ENCODE data around the gene KAT6B. TPM values are rescaled to one million over a fixed set of nuclear protein-coding genes. Genes with fewer than 3 reads are reported as not detected.

The KAT6B gene
- polyA plus RNA-seq, 2 donors, result 4.7 to 6.7 TPM

DNA sequence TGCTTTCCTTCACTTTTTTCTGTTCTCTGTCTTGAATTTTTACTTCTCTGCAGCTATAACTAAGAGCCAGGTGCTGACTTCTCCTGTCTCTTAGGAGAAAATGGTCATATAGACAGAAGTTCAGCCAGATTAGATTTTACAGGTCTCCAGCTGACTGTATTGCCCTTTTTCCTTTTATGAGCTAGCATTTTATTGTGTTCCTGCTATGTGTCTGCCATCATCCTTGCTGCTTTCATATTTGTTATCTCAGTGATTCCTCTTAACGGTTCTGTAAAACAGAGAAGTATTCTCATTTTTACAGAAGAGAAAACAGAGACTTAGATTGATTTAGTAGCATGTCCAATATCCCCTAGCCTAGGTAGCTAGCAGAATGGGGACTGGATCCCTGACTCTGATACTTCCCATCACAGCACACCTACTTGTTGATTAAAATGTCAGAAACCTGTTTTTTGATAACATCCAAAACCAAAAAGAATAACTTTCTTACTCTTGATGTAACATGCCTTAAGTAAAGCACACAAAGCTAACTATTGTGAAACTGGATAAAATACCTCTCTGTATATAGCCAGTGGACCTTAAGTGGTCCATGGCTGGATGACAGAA is 5.2 kb downstream of the KAT6B start:
- H3K4me1 ChIP-seq (ENCODE audit: control insufficient read depth in 2 of 2, insufficient read depth in 2 of 2, low read length in 1 of 2), result peaks cover 0 to 5% of the 10 kb centered on the region in 2 donors
- H3K4me3 ChIP-seq (ENCODE audit: low read depth in 1 of 2, low read length in 2 of 2), result no peak overlapping the region
- no peaks in the 10 kb centered on the region for H3K27me3 ChIP-seq (ENCODE audit: control insufficient read depth in 1 of 2, insufficient read depth in 2 of 2, low read length in 2 of 2)
- WGBS, 2 donors, result 46 to 61% methylated on average over 1 of the region's 1 CpG
- no peaks in the 10 kb centered on the region for H3K9me3 ChIP-seq (ENCODE audit: control insufficient read depth in 2 of 2, insufficient read depth in 1 of 2, low read depth in 1 of 2, low read length in 1 of 2)
- no peaks in the 10 kb centered on the region for H3K36me3 ChIP-seq (ENCODE audit: control insufficient read depth in 2 of 2, insufficient read depth in 2 of 2, low read length in 1 of 2)
- peak overlapping the region in 1 of 2 donors; percentile 22 for H3K27ac ChIP-seq (ENCODE audit: low read depth in 2 of 2, low read length in 1 of 2)

- Histone ChIP-seq H3K9me3 (ENCODE audit: control insufficient read depth in 2 of 2, insufficient read depth in 1 of 2, low read depth in 1 of 2, low read length in 1 of 2) (no peaks in the 10 kb centered on the region), H3K36me3 (ENCODE audit: control insufficient read depth in 2 of 2, insufficient read depth in 2 of 2, low read length in 1 of 2) (no peaks in the 10 kb centered on the region), H3K4me1 (ENCODE audit: control insufficient read depth in 2 of 2, insufficient read depth in 2 of 2, low read length in 1 of 2) (peaks cover 0 to under 1% of the 10 kb centered on the region in 2 donors), H3K27ac (ENCODE audit: low read depth in 2 of 2, low read length in 1 of 2) (no peak overlapping the region), H3K27me3 (ENCODE audit: control insufficient read depth in 1 of 2, insufficient read depth in 2 of 2, low read length in 2 of 2) (no peaks in the 10 kb centered on the region), H3K4me3 (ENCODE audit: low read depth in 1 of 2, low read length in 2 of 2) (no peak overlapping the region)
- WGBS, 2 donors, result 93 to 95% methylated on average over 3 of the region's 3 CpGs
Measured at GRCh38 chr10:74835963-74836362, 9.6 kb downstream of the KAT6B start.

DNA sequence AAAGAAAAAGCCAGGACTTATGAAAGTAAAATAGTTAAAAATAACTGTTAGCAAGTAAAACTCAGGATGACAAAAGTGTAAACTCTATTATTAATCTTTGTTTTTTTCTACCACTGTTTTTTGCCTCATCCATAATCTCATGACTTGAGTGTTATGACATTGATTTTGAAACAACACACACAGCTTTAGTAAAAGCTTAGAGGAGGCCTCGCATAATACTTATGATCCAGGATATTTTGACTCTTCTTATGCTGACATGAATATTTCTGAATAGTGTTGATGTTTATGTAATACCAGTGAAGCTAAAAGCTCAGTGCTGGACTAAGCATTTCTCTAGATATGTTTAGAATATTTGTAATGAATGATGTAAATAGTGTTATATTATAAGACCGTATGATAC is 10.5 kb downstream of the KAT6B start:
- Histone ChIP-seq H3K4me3 (ENCODE audit: low read depth in 1 of 2, low read length in 2 of 2) (no peak overlapping the region), H3K27ac (ENCODE audit: low read depth in 2 of 2, low read length in 1 of 2) (peak overlapping the region in 1 of 2 donors; percentile 49), H3K27me3 (ENCODE audit: control insufficient read depth in 1 of 2, insufficient read depth in 2 of 2, low read length in 2 of 2) (no peaks in the 10 kb centered on the region), H3K9me3 (ENCODE audit: control insufficient read depth in 2 of 2, insufficient read depth in 1 of 2, low read depth in 1 of 2, low read length in 1 of 2) (no peaks in the 10 kb centered on the region), H3K36me3 (ENCODE audit: control insufficient read depth in 2 of 2, insufficient read depth in 2 of 2, low read length in 1 of 2) (no peaks in the 10 kb centered on the region), H3K4me1 (ENCODE audit: control insufficient read depth in 2 of 2, insufficient read depth in 2 of 2, low read length in 1 of 2) (peaks cover 0 to 2% of the 10 kb centered on the region in 2 donors)
- WGBS, 2 donors, result 66 to 72% methylated on average over 2 of the region's 2 CpGs

- WGBS, 2 donors, result 69 to 71% methylated on average over 4 of the region's 4 CpGs
Measured at GRCh38 chr10:74837743-74838142, 11.3 kb downstream of the KAT6B start.

GRCh38 chr10:74839708-74840107 is 13.3 kb downstream of the KAT6B start:
- Histone ChIP-seq H3K4me1 (ENCODE audit: control insufficient read depth in 2 of 2, insufficient read depth in 2 of 2, low read length in 1 of 2) (peaks cover 2% of the 10 kb centered on the region in 2 donors), H3K36me3 (ENCODE audit: control insufficient read depth in 2 of 2, insufficient read depth in 2 of 2, low read length in 1 of 2) (peaks cover 3 to 6% of the 10 kb centered on the region in 2 donors), H3K27me3 (ENCODE audit: control insufficient read depth in 1 of 2, insufficient read depth in 2 of 2, low read length in 2 of 2) (no peaks in the 10 kb centered on the region), H3K27ac (ENCODE audit: low read depth in 2 of 2, low read length in 1 of 2) (no peak overlapping the region), H3K4me3 (ENCODE audit: low read depth in 1 of 2, low read length in 2 of 2) (no peak overlapping the region), H3K9me3 (ENCODE audit: control insufficient read depth in 2 of 2, insufficient read depth in 1 of 2, low read depth in 1 of 2, low read length in 1 of 2) (no peaks in the 10 kb centered on the region)
- WGBS, 2 donors, result 70 to 75% methylated on average over 4 of the region's 4 CpGs

More at GRCh38 chr10:74837743-74838142, 11.3 kb downstream of the KAT6B start:
- H3K4me1 ChIP-seq (ENCODE audit: control insufficient read depth in 2 of 2, insufficient read depth in 2 of 2, low read length in 1 of 2), result peaks cover 0 to 2% of the 10 kb centered on the region in 2 donors
- H3K4me3 ChIP-seq (ENCODE audit: low read depth in 1 of 2, low read length in 2 of 2), result no peak overlapping the region
- no peak overlapping the region for H3K27ac ChIP-seq (ENCODE audit: low read depth in 2 of 2, low read length in 1 of 2)
- no peaks in the 10 kb centered on the region for H3K9me3 ChIP-seq (ENCODE audit: control insufficient read depth in 2 of 2, insufficient read depth in 1 of 2, low read depth in 1 of 2, low read length in 1 of 2)
- peaks cover 0 to 1% of the 10 kb centered on the region in 2 donors for H3K36me3 ChIP-seq (ENCODE audit: control insufficient read depth in 2 of 2, insufficient read depth in 2 of 2, low read length in 1 of 2)
- no peaks in the 10 kb centered on the region for H3K27me3 ChIP-seq (ENCODE audit: control insufficient read depth in 1 of 2, insufficient read depth in 2 of 2, low read length in 2 of 2)

- peaks cover 3 to 6% of the 10 kb centered on the region in 2 donors for H3K36me3 ChIP-seq (ENCODE audit: control insufficient read depth in 2 of 2, insufficient read depth in 2 of 2, low read length in 1 of 2)
- WGBS, 2 donors, result 83 to 91% methylated on average over 6 of the region's 6 CpGs
- H3K27ac ChIP-seq (ENCODE audit: low read depth in 2 of 2, low read length in 1 of 2), result no peak overlapping the region
- H3K4me1 ChIP-seq (ENCODE audit: control insufficient read depth in 2 of 2, insufficient read depth in 2 of 2, low read length in 1 of 2), result peaks cover 2% of the 10 kb centered on the region in 2 donors
- H3K9me3 ChIP-seq (ENCODE audit: control insufficient read depth in 2 of 2, insufficient read depth in 1 of 2, low read depth in 1 of 2, low read length in 1 of 2), result no peaks in the 10 kb centered on the region
- H3K4me3 ChIP-seq (ENCODE audit: low read depth in 1 of 2, low read length in 2 of 2), result no peak overlapping the region
- H3K27me3 ChIP-seq (ENCODE audit: control insufficient read depth in 1 of 2, insufficient read depth in 2 of 2, low read length in 2 of 2), result no peaks in the 10 kb centered on the region
Measured at GRCh38 chr10:74841265-74841973, 15.0 kb downstream of the KAT6B start.

DNA sequence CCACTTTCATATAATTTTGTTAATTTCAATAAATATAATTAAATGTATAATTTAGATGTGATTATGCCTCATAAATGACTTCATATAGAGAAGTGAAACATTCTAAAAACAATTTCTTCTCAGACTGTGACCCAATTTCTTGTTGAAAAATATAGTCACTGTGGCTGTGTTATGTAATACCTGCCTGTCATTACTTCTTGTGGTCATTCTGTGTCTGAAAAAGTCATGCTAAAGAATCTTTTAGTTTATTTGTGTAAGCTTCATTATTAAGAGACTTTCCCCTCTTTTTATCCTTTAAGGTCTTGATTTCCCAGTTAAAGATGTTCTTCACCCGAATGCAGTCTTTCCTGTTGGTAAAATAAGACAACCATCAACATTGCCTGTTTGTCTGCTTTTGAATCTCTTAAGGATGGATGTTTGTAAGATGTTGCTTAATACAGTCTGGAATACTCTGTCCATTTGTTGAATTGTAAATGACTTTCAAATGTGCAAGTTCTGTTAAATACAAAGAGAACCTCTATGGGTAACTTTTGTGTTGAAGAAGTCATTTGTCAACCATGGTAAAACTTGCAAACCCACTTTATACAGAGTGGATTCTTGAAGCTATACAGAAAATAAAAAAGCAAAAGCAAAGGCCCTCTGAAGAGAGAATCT is 16.0 kb downstream of the KAT6B start:
- 81 to 85% methylated on average over 1 of the region's 1 CpG for WGBS, 2 donors
- H3K4me1 ChIP-seq (ENCODE audit: control insufficient read depth in 2 of 2, insufficient read depth in 2 of 2, low read length in 1 of 2), result peaks cover 2% of the 10 kb centered on the region in 2 donors
- no peaks in the 10 kb centered on the region for H3K9me3 ChIP-seq (ENCODE audit: control insufficient read depth in 2 of 2, insufficient read depth in 1 of 2, low read depth in 1 of 2, low read length in 1 of 2)
- no peak overlapping the region for H3K27ac ChIP-seq (ENCODE audit: low read depth in 2 of 2, low read length in 1 of 2)
- H3K27me3 ChIP-seq (ENCODE audit: control insufficient read depth in 1 of 2, insufficient read depth in 2 of 2, low read length in 2 of 2), result no peaks in the 10 kb centered on the region
- no peak overlapping the region for H3K4me3 ChIP-seq (ENCODE audit: low read depth in 1 of 2, low read length in 2 of 2)
- peaks cover 3 to 6% of the 10 kb centered on the region in 2 donors for H3K36me3 ChIP-seq (ENCODE audit: control insufficient read depth in 2 of 2, insufficient read depth in 2 of 2, low read length in 1 of 2)

- Histone ChIP-seq H3K36me3 (ENCODE audit: control insufficient read depth in 2 of 2, insufficient read depth in 2 of 2, low read length in 1 of 2) (peaks cover 3 to 6% of the 10 kb centered on the region in 2 donors), H3K27ac (ENCODE audit: low read depth in 2 of 2, low read length in 1 of 2) (no peak overlapping the region), H3K4me1 (ENCODE audit: control insufficient read depth in 2 of 2, insufficient read depth in 2 of 2, low read length in 1 of 2) (peaks cover 0 to 2% of the 10 kb centered on the region in 2 donors), H3K4me3 (ENCODE audit: low read depth in 1 of 2, low read length in 2 of 2) (no peak overlapping the region), H3K9me3 (ENCODE audit: control insufficient read depth in 2 of 2, insufficient read depth in 1 of 2, low read depth in 1 of 2, low read length in 1 of 2) (no peaks in the 10 kb centered on the region), H3K27me3 (ENCODE audit: control insufficient read depth in 1 of 2, insufficient read depth in 2 of 2, low read length in 2 of 2) (no peaks in the 10 kb centered on the region)
- WGBS, 2 donors, result 61 to 73% methylated on average over 2 of the region's 2 CpGs
Measured at GRCh38 chr10:74846958-74847357, 20.6 kb downstream of the KAT6B start.

DNA sequence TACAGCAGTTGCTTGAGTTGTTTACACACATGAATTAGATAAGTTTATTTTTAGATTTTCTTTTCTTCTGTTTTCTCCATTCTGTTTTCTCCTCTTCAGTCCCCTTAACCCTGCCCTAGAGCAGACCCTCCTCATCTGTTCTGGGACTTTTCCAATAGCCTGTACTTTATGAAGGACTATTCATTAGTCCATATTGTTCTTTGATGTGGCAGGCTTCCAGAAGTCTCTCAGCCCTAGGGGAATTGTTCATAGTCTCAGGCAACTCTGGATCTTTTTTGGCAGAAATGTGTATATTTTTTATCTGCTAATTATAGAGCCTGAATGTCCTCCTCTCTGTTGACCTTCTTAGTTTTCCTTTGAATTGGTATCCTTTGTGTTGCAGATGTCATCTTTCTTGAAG is 25.4 kb downstream of the KAT6B start:
- Histone ChIP-seq H3K27me3 (ENCODE audit: control insufficient read depth in 1 of 2, insufficient read depth in 2 of 2, low read length in 2 of 2) (no peaks in the 10 kb centered on the region), H3K4me1 (ENCODE audit: control insufficient read depth in 2 of 2, insufficient read depth in 2 of 2, low read length in 1 of 2) (peaks cover 0 to 6% of the 10 kb centered on the region in 2 donors), H3K4me3 (ENCODE audit: low read depth in 1 of 2, low read length in 2 of 2) (no peak overlapping the region), H3K27ac (ENCODE audit: low read depth in 2 of 2, low read length in 1 of 2) (peak overlapping the region in 1 of 2 donors; percentile 61), H3K36me3 (ENCODE audit: control insufficient read depth in 2 of 2, insufficient read depth in 2 of 2, low read length in 1 of 2) (no peaks in the 10 kb centered on the region), H3K9me3 (ENCODE audit: control insufficient read depth in 2 of 2, insufficient read depth in 1 of 2, low read depth in 1 of 2, low read length in 1 of 2) (no peaks in the 10 kb centered on the region)
